Lung (tissue), 12 donors: ENCODE measurements around the gene OBSCN. TPM values are rescaled to one million over a fixed set of nuclear protein-coding genes. Genes with fewer than 3 reads are reported as not detected.

Experiments
- ATAC-seq: fragments of 200-7000 bp; cut with Tn5 transposase; one replicate; pipeline ENCODE4 v1.9.1; 2020; ENCODE audit warnings: moderate number of reproducible peaks; ENCODE audit not compliant: insufficient read depth, low FRiP score
- DNase-seq, 3 donors: peaks; one replicate each; pipeline ENCODE4 v3.0.0-alpha.2; 2013 to 2017
- H3K27ac ChIP-seq, 2 donors: one replicate each; pipeline ENCODE4 v1.5.1; 2013; ENCODE audit warnings: mild to moderate bottlenecking in 2 of 2, moderate library complexity in 2 of 2, control low read depth in 1 of 2, inconsistent platforms in 1 of 2, low read depth in 1 of 2, low read length in 1 of 2
- H3K27me3 ChIP-seq, 3 donors: one replicate each; pipeline ENCODE4 v1.5.1; 2013; ENCODE audit warnings: low read length in 2 of 3; ENCODE audit not compliant: control insufficient read depth in 3 of 3, insufficient read depth in 3 of 3
- H3K36me3 ChIP-seq, 4 donors: one replicate each; pipeline ENCODE4 v1.5.1; 2013; ENCODE audit warnings: low read length in 4 of 4, mild to moderate bottlenecking in 1 of 4, moderate library complexity in 1 of 4; ENCODE audit not compliant: control insufficient read depth in 4 of 4, insufficient read depth in 4 of 4
- H3K4me1 ChIP-seq, 5 donors: one replicate each; pipeline ENCODE4 v1.5.1; 2013; ENCODE audit warnings: low read length in 5 of 5, mild to moderate bottlenecking in 2 of 5, moderate library complexity in 1 of 5; ENCODE audit not compliant: control insufficient read depth in 5 of 5, insufficient read depth in 5 of 5
- H3K4me3 ChIP-seq: one replicate; pipeline ENCODE4 v1.5.1; 2013; ENCODE audit warnings: mild to moderate bottlenecking, control low read depth, moderate library complexity
- H3K9ac ChIP-seq, 2 donors: one replicate each; pipeline ENCODE4 v1.5.1; 2013; ENCODE audit warnings: low read length in 2 of 2, control low read depth in 1 of 2; ENCODE audit not compliant: insufficient read depth in 1 of 2
- H3K9me3 ChIP-seq, 4 donors: one replicate each; pipeline ENCODE4 v1.5.1; 2013; ENCODE audit warnings: low read length in 3 of 4, mild to moderate bottlenecking in 1 of 4, moderate library complexity in 1 of 4; ENCODE audit not compliant: control insufficient read depth in 4 of 4, insufficient read depth in 3 of 4
- WGBS, 2 donors: extraction: QIAGEN DNeasy Blood & Tissue Kit; methylation state at CpG; one replicate each; pipeline ENCODE4 v1.1.7; 2013; 5-methylcytosine and 5-hydroxymethylcytosine counted together
- polyA plus RNA-seq, 2 donors: library from polyadenylated mRNA; stranded (reverse); fragments of 200-250 nt; gene quantifications; one replicate each; pipeline ENCODE4 v1.2.1, GENCODE V29; 2013
- total RNA-seq, 2 donors: library from RNA; depleted of rRNA in 1 of 2; stranded (reverse); fragments of >200 nt in 1 of 2; gene quantifications; one replicate each; pipeline ENCODE4 v1.2.1, GENCODE V29; 2014 to 2021
- TF ChIP-seq, protein P1 (sequence below): IDR thresholded peaks from 2 replicates; pipeline ENCODE4 v1.5.1; 2012; ENCODE audit warnings: mild to moderate bottlenecking; ENCODE audit errors: control extremely low read depth, extremely low read depth
- donor health status: control.
- donor health status: control.
- donor health status: Bipolar disorder and iron deficiency.
- donor health status: healthy.
- donor health status: DM: yes; HTN: yes; CAD: no.

Gene OBSCN
- total and polyA plus RNA-seq, 4 donors: 5.1 to 47.3 (median 25.4) TPM

DNA sequence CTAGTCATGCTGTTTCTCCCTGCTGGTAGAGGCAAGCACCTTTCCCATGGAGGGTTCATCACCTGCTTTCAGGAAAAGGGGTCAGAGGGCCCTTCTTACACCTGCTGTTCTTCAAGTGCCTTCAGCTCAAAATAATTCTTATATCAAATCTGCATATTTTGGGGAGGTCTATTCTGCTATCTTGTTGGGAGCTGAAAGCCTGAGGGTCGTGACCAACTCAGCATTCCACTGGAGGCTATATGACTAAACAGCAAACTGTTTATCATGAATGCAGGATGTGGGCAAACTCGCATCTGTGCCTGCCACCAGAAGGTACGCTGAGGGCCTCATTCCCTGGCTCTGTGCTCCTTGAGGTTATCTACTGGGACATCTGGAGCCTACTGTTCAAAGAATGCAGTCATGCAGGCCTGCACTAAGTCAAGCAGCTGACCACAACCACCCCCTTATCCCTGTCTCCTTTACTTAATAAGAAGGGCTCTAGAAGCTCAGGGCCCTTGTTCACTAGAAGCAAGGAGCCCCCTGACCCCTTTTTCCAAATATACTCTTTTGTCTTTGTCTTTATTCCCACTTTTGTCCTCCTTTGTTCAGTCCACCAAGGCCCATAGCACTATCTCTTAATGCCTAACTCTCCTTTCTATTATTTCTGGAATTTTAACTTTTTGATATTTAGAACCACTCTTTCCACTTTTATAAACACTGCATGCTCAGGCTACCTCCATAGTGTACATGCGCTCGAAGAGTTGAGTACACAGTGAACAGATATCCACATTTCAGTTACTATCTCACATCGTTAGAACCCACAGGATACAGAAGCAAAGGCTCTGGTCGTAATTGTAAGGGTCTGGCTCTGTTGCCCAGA, 213.4 kb downstream of the OBSCN start:
- DNase-seq (no peak), ATAC-seq (no peak)
- TF ChIP-seq, protein P1, sequence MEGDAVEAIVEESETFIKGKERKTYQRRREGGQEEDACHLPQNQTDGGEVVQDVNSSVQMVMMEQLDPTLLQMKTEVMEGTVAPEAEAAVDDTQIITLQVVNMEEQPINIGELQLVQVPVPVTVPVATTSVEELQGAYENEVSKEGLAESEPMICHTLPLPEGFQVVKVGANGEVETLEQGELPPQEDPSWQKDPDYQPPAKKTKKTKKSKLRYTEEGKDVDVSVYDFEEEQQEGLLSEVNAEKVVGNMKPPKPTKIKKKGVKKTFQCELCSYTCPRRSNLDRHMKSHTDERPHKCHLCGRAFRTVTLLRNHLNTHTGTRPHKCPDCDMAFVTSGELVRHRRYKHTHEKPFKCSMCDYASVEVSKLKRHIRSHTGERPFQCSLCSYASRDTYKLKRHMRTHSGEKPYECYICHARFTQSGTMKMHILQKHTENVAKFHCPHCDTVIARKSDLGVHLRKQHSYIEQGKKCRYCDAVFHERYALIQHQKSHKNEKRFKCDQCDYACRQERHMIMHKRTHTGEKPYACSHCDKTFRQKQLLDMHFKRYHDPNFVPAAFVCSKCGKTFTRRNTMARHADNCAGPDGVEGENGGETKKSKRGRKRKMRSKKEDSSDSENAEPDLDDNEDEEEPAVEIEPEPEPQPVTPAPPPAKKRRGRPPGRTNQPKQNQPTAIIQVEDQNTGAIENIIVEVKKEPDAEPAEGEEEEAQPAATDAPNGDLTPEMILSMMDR: no peak
- WGBS, 2 donors: 85 to 89% methylated on average over 7 of the region's 7 CpGs
- H3K27ac ChIP-seq: no peak overlapping the region
- peaks cover 0 to 1% (median 0%) of the 10 kb centered on the region in 4 donors for H3K9me3 ChIP-seq
- no peak overlapping the region for H3K4me3 ChIP-seq
- H3K9ac ChIP-seq: no peak overlapping the region
- no peaks in the 10 kb centered on the region for H3K36me3 ChIP-seq
- H3K27me3 ChIP-seq: peaks cover 0 to 19% (median 14%) of the 10 kb centered on the region in 3 donors
- peaks cover 0 to 7% (median 3%) of the 10 kb centered on the region in 5 donors for H3K4me1 ChIP-seq

DNA sequence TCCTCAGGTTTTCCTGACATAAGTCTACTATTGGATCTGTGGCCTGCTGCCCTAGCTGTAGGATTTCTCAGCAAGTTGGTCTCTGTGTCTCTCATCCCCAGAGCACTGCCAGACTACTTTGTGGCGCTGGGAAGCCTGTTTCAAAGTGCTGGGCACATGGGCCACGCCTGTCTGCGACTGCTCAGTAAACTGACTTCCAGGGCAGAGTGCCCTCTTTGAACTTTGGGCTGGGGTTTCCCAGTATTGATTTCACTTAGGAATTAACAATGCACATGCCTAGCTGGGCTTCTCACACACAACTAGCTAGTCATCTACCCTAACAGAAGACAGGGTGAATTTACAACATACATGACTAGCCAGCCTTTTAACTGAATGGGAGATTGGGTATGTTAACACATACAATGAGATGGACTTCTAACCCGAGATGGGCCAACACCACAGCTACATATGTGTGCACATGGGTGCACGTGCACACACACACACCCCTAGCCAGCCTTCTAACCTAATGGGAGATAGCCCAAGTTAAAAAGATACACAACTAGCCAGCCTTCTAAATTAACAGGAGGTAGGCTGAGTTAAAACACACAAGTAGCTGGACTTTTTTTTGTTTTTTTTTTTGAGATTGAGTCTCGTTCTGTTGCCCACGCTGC, 215.7 kb downstream of the OBSCN start:
- no peak for DNase-seq

DNA sequence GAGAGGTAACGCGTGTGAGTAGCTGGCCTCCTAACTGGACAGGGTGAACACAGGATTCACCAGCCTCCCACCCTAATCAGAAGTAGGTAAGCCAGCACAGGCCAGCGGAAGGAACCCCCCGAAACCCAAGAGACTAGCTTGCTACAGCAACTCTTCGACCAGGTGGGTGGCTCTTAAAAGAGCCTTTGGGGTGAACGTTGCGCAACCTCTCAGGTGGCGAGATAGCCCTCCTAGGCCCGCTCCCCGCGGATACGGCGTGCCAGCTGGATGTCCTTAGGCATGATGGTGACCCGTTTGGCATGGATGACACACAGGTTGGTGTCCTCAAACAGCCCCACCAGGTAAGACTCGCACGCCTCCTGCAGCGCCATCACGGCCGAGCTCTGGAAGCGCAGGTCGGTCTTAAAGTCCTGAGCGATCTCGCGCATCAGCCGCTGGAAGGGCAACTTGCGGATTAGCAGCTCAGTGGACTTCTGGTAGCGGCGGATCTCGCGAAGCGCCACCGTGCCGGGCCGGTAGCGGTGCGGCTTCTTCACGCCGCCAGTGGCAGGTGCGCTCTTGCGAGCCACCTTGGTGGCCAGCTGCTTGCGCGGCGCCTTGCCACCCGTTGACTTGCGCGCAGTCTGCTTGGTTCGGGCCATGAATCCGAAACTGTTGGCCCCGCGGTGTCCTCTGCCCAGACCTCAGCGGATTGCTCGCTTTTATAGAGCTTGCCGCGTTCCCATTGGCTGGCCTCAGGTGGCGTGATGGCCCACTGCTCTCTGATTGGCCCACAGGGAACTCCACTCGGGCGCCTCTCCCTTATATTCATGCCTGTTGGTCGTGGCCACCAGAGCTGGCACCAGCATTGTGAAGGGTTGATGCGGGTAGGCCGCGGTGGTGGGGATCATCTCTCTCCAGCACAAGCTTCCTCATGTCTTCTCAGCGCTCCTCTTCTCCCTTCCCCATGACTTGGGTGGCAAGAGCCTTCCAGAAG, 217.1 kb downstream of the OBSCN start:
- DNase-seq (no peak), ATAC-seq (no peak)
- Histone ChIP-seq H3K4me1 (peaks cover 0 to 2% (median 0%) of the 10 kb centered on the region in 5 donors), H3K4me3 (no peak overlapping the region), H3K27me3 (peaks cover 0 to 2% (median 0%) of the 10 kb centered on the region in 3 donors), H3K27ac (no peak overlapping the region), H3K36me3 (no peaks in the 10 kb centered on the region), H3K9ac (no peak overlapping the region), H3K9me3 (peaks cover 0 to 1% (median 0%) of the 10 kb centered on the region in 4 donors)
- TF ChIP-seq, protein P1: no peak
- WGBS, 2 donors: 97 to 98% methylated on average over 62 of the region's 62 CpGs

More for the DNA sequence above, 215.7 kb downstream of the OBSCN start:
- peaks cover 0 to 6% (median 0%) of the 10 kb centered on the region in 3 donors for H3K27me3 ChIP-seq
- H3K9me3 ChIP-seq: peaks cover 0 to 1% (median 0%) of the 10 kb centered on the region in 4 donors
- H3K36me3 ChIP-seq: no peaks in the 10 kb centered on the region
- H3K27ac ChIP-seq: no peak overlapping the region
- ATAC-seq: no peak
- H3K9ac ChIP-seq: no peak overlapping the region
- peaks cover 0 to 2% (median 0%) of the 10 kb centered on the region in 5 donors for H3K4me1 ChIP-seq
- TF ChIP-seq, protein P1: no peak
- H3K4me3 ChIP-seq: no peak overlapping the region
- 93 to 94% methylated on average over 7 of the region's 7 CpGs for WGBS, 2 donors
